Measurements from ENCODE around the gene RPP25L. TPM values are rescaled to one million over a fixed set of nuclear protein-coding genes. Genes with fewer than 3 reads are reported as not detected.
"Not testable (repeated sequence)": the region's sequence is repeated elsewhere in the genome, so short reads cannot be mapped to it uniquely, and the experiment has no call there.

The RPP25L gene
- total RNA-seq = 26.1 and 39.4 TPM in 2 replicates
- polyA plus RNA-seq (2012) = 27.2 TPM

GRCh38 chr9:34611811-34612787, at the start of gene RPP25L:
RPP25L (minus strand) TSS chr9:34612097; CDS start chr9:34611296, 801 bp downstream.
- DNase-seq (ENCODE audit: low read depth) = peak; percentile 92

- no peak for DNase-seq (ENCODE audit: low read depth)
Observed at GRCh38 chr9:34659592-34660253, 47.8 kb upstream of the RPP25L start.

- DNase-seq (ENCODE audit: low read depth) = no peak
Observed at GRCh38 chr9:34658461-34658860, 46.6 kb upstream of the RPP25L start.

- no peak for DNase-seq (ENCODE audit: low read depth)
Observed at GRCh38 chr9:34656992-34657391, 45.1 kb upstream of the RPP25L start.

GRCh38 chr9:34655394-34655793, 43.5 kb upstream of the RPP25L start:
- no peak for DNase-seq (ENCODE audit: low read depth)

GRCh38 chr9:34654323-34655051, 42.6 kb upstream of the RPP25L start:
- DNase-seq (ENCODE audit: low read depth) = no peak

GRCh38 chr9:34653151-34654072, 41.5 kb upstream of the RPP25L start:
- no peak for DNase-seq (ENCODE audit: low read depth)

GRCh38 chr9:34652602-34653000, 40.7 kb upstream of the RPP25L start:
- no peak for DNase-seq (ENCODE audit: low read depth)

- DNase-seq (ENCODE audit: low read depth) = peak; percentile 90
Observed at GRCh38 chr9:34651876-34652601, 40.1 kb upstream of the RPP25L start, which contains the start of gene IL11RA. IL11RA (plus strand) TSS chr9:34652185; CDS start chr9:34655218, 3,033 bp downstream.

- no peak for DNase-seq (ENCODE audit: low read depth)
Observed at GRCh38 chr9:34651321-34651720, 39.4 kb upstream of the RPP25L start.

- DNase-seq (ENCODE audit: low read depth) = peak; percentile 84
Observed at GRCh38 chr9:34650816-34651215, 38.9 kb upstream of the RPP25L start.

- DNase-seq (ENCODE audit: low read depth) = no peak
Observed at GRCh38 chr9:34648673-34649072, 36.8 kb upstream of the RPP25L start.

- DNase-seq (ENCODE audit: low read depth) = no peak
Observed at GRCh38 chr9:34647651-34648050, 35.8 kb upstream of the RPP25L start.

GRCh38 chr9:34647084-34647403, 35.1 kb upstream of the RPP25L start:
- no peak for DNase-seq (ENCODE audit: low read depth)

- peak; percentile 93 for DNase-seq (ENCODE audit: low read depth)
Observed at GRCh38 chr9:34646211-34647083, 34.5 kb upstream of the RPP25L start, which contains the start of gene GALT. GALT (plus strand) TSS chr9:34646675; CDS start chr9:34646705, 30 bp downstream.

GRCh38 chr9:34644766-34645314, 32.9 kb upstream of the RPP25L start:
- no peak for DNase-seq (ENCODE audit: low read depth)

GRCh38 chr9:34642679-34643078, 30.8 kb upstream of the RPP25L start:
- DNase-seq (ENCODE audit: low read depth) = no peak

- DNase-seq (ENCODE audit: low read depth) = not testable (repeated sequence)
Observed at GRCh38 chr9:34639322-34639721, 27.4 kb upstream of the RPP25L start.

- DNase-seq (ENCODE audit: low read depth) = no peak
Observed at GRCh38 chr9:34638138-34638445, 26.2 kb upstream of the RPP25L start.

Measured in myocyte (in vitro differentiated cells).